GM12878 (cell line): ENCODE data around the gene ICAM4. TPM values are rescaled to one million over a fixed set of nuclear protein-coding genes. Genes with fewer than 3 reads are reported as not detected.

ENCODE experiments used
- BACH1 ChIP-seq: fragments of 450-650 bp; IDR thresholded peaks from 2 replicates; pipeline ENCODE4 v1.6.1; 2017; ENCODE audit warnings: mild to moderate bottlenecking, borderline replicate concordance
- CREB1 ChIP-seq: IDR thresholded peaks from 2 replicates; pipeline ENCODE4 v1.6.1; 2012; ENCODE audit warnings: low read depth, mild to moderate bottlenecking, inconsistent platforms
- EP300 ChIP-seq, 2 experiments: fragments of 150-350 bp in 1 of 2; IDR thresholded peaks; 2 replicates each; pipeline ENCODE4 v1.6.1; 2011 to 2012; ENCODE audit warnings: low read depth in 2 of 2, low read length in 2 of 2, borderline replicate concordance in 1 of 2, improper control_type of control experiment in 1 of 2, inconsistent platforms in 1 of 2; ENCODE audit not compliant: control insufficient read depth in 1 of 2
- GATAD2B ChIP-seq: fragments of 450-650 bp; conservative IDR thresholded peaks from 2 replicates; pipeline ENCODE4 v1.6.1; 2017; ENCODE audit warnings: low read depth, mild to moderate bottlenecking, moderate library complexity
- LARP7 ChIP-seq: fragments of 450-650 bp; IDR thresholded peaks from 2 replicates; pipeline ENCODE4 v1.6.1; 2017; ENCODE audit warnings: mild to moderate bottlenecking
- MAX ChIP-seq: IDR thresholded peaks from 2 replicates; pipeline ENCODE4 v1.6.1; 2012; ENCODE audit warnings: low read depth, low read length, improper control_type of control experiment
- PAX5 ChIP-seq: IDR thresholded peaks from 2 replicates; pipeline ENCODE4 v1.6.1; 2011; ENCODE audit warnings: low read depth, low read length, borderline replicate concordance
- PAX8 ChIP-seq: fragments of 450-650 bp; IDR thresholded peaks from 2 replicates; pipeline ENCODE4 v1.6.1; 2017; ENCODE audit warnings: mild to moderate bottlenecking, moderate library complexity
- POU2F2 ChIP-seq: IDR thresholded peaks from 3 replicates; pipeline ENCODE4 v1.6.1; 2011; ENCODE audit warnings: low read depth, mild to moderate bottlenecking, low read length, borderline replicate concordance
- TCF3 ChIP-seq: IDR thresholded peaks from 2 replicates; pipeline ENCODE4 v1.6.1; 2012; ENCODE audit warnings: low read depth, mild to moderate bottlenecking, low read length, borderline replicate concordance; ENCODE audit not compliant: insufficient read depth
- USF2 ChIP-seq: IDR thresholded peaks from 2 replicates; pipeline ENCODE4 v1.6.1; 2011; ENCODE audit warnings: low read depth, low read length, improper control_type of control experiment, borderline replicate concordance
- polyA plus RNA-seq, 11 experiments: library from polyadenylated mRNA; depleted of rRNA in 4 of 11; unstranded in 6 of 11; stranded (reverse) in 5 of 11; fragments of >200 nt; fragmentation: Nextera tagmentation in 4 of 11; fragmentation: Illumina TruSeq in 1 of 11; extraction: Ambion mirVana in 4 of 11; extraction: Trizol in 1 of 11; gene quantifications; 1 replicate in 1 of 11; 2 replicates in 10 of 11; pipeline versions ENCODE4 v1.2.1 to v1.2.3, GENCODE V29; 2011 to 2016; ENCODE audit warnings: inconsistent platforms in 2 of 11, missing spikeins in 2 of 11, low read depth in 1 of 11
- total RNA-seq, 4 experiments: library from RNA; depleted of rRNA in 3 of 4; stranded (reverse); fragments of >200 nt in 3 of 4; fragmentation: Illumina TruSeq in 1 of 4; extraction: Trizol in 1 of 4; gene quantifications; 2 replicates each; pipeline versions ENCODE4 v1.2.1 to v1.2.3, GENCODE V29; 2013 to 2021

ICAM4 gene
- total and polyA plus RNA-seq, 10 of the 15 experiments (the other 5 are each of a cell fraction or from before 2014, with no cell fraction given) = 0.31 to 5.1 (median 1.7) TPM

GRCh38 chr19:10295305-10295846 lies 8.6 kb downstream of the ICAM4 start (continued):
- TF ChIP-seq GATAD2B (peak; percentile 92), TCF3 (0 out of 2 replicates have a peak, but pooled peaks have one; percentile 49), EP300 (IDR thresholded peaks at IDR 0.05; ENCODE audit: borderline replicate concordance in 1 of 2, control insufficient read depth in 1 of 2, low read depth in 2 of 2, low read length in 2 of 2) (no peak), PAX8 (no peak), BACH1 (peak; percentile 94; the same call in 1 of the 2 replicates), CREB1 (0 out of 2 replicates have a peak, but pooled peaks have one; percentile 5), PAX5 (no peak), USF2 (no peak), MAX (peak; percentile 76), POU2F2 (no peak), LARP7 (0 out of 2 replicates have a peak, but pooled peaks have one; percentile 39)
